GM06990 (cell line): ENCODE results near the gene CUX1.
"Not testable (repeated sequence)": the region's sequence is repeated elsewhere in the genome, so short reads cannot be mapped to it uniquely, and the experiment has no call there.

Experiments
- DNase-seq: peaks from one replicate; pipeline ENCODE4 v3.0.0-alpha.2; 2011; ENCODE audit not compliant: insufficient read length; ENCODE audit errors: extremely low read depth
- H3K27me3 ChIP-seq: replicated peaks from 2 replicates; pipeline ENCODE4 v1.6.0; 2011; ENCODE audit warnings: low read length; ENCODE audit not compliant: control insufficient read depth, insufficient read depth
- H3K36me3 ChIP-seq: 2 replicates; pipeline ENCODE4 v1.5.1; 2011; ENCODE audit warnings: low read length; ENCODE audit not compliant: control insufficient read depth, insufficient read depth
- H3K4me3 ChIP-seq: replicated peaks from 2 replicates; pipeline ENCODE4 v1.5.1; 2011; ENCODE audit warnings: low read depth, mild to moderate bottlenecking, control low read depth, low read length
- TF ChIP-seq, protein P1 (sequence below): IDR thresholded peaks from 2 replicates; pipeline ENCODE4 v1.5.1; 2011; ENCODE audit warnings: low read length, control low read depth, mild to moderate bottlenecking, inconsistent platforms; ENCODE audit not compliant: insufficient read depth, poor library complexity, severe bottlenecking

The CUX1 gene

DNA sequence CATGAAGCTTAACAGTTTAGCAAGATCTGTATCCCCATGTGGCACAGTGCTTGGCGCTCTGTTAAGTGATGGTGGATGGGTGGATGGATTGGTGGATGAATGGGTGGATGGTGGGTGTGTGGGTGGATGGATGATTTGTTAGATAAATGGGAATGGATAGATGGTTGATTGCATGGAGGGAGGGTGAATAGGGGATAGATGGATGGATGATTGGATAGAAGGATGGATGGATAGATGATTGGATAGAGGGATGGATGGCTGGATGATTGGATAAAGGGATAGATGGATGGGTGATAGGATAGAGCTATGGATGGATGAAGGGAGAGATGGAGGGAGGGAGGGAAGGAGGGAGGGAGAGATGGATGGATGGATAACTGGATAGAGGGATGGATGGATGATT is 229.7 kb downstream of the CUX1 start:
- Histone ChIP-seq H3K27me3 (no peaks in the 10 kb centered on the region), H3K4me3 (no peak overlapping the region), H3K36me3 (no peaks in the 10 kb centered on the region)
- DNase-seq: no peak
- TF ChIP-seq, protein P1, sequence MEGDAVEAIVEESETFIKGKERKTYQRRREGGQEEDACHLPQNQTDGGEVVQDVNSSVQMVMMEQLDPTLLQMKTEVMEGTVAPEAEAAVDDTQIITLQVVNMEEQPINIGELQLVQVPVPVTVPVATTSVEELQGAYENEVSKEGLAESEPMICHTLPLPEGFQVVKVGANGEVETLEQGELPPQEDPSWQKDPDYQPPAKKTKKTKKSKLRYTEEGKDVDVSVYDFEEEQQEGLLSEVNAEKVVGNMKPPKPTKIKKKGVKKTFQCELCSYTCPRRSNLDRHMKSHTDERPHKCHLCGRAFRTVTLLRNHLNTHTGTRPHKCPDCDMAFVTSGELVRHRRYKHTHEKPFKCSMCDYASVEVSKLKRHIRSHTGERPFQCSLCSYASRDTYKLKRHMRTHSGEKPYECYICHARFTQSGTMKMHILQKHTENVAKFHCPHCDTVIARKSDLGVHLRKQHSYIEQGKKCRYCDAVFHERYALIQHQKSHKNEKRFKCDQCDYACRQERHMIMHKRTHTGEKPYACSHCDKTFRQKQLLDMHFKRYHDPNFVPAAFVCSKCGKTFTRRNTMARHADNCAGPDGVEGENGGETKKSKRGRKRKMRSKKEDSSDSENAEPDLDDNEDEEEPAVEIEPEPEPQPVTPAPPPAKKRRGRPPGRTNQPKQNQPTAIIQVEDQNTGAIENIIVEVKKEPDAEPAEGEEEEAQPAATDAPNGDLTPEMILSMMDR: no peak

DNA sequence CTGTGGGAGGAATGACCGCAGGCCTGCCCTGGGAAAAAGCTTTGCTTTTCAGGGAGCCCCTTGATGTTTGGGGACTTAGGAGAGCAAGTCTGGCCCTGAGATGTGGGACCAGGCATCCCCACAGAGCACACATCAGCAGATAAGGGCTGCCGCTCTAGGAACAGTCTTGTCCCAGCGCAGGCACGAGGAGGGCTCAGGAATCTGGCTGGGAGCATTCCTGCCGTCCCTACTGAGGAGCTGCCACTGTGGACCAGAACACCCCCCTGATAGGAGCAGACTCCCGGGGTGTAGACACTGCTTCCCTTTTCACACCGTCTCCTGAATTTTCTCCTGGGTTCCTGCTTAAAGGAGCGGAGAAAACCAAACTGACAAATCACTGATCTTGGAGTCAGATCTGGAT is 232.3 kb downstream of the CUX1 start:
- Histone ChIP-seq H3K4me3 (no peak overlapping the region), H3K36me3 (no peaks in the 10 kb centered on the region), H3K27me3 (no peaks in the 10 kb centered on the region)
- TF ChIP-seq, protein P1: no peak
- DNase-seq: no peak

DNA sequence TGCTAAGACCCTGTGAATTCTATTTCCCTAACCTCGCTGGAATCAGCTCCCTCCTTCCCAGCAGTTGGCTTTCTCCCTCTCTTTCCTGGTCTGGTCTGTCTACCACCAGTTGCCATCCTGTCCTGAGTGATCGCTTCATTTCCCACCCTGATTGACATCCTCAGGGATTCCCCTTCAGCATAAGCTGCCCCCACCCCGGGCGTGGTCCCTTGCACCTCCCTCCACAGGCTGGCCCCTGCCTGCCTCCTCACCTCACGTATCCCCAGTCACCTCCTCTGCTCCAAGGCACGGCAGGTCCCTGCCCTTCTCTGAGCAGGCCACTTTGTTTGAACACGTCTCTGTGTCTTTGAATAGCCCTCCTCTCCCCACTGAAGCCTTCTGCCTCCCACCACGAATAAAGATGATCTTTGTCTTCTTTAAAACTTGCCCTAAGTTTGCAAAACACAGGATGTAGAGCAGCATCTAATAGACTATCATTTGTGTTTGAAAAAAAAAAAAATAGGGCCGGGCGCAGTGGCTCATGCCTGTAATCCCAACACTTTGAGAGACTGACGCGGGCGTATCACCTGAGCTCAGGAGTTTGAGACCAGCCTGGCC is 233.5 kb downstream of the CUX1 start:
- Histone ChIP-seq H3K36me3 (no peaks in the 10 kb centered on the region), H3K4me3 (no peak overlapping the region), H3K27me3 (no peaks in the 10 kb centered on the region)
- TF ChIP-seq, protein P1: no peak
- no peak for DNase-seq

DNA sequence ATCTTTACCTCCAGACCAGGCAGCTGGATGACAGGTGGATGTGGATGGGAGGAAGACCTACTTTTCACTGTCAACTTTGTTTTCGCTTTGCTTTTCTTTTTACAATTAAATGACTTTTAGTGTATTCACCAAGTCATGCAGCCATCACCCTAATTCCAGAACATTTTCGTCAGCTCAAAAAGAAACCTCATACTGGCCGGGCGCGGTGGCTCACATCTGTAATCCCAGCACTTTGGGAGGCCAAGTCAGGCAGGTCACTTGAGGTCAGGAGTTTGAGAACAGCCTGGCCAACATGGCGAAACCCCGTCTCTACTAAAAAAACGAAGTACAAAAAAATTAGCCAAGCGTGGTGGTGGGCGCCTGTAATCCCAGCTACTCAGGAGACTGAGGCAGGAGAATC is 234.3 kb downstream of the CUX1 start:
- DNase-seq, H3K27me3 ChIP-seq, H3K36me3 ChIP-seq, H3K4me3 ChIP-seq: not testable (repeated sequence)

DNA sequence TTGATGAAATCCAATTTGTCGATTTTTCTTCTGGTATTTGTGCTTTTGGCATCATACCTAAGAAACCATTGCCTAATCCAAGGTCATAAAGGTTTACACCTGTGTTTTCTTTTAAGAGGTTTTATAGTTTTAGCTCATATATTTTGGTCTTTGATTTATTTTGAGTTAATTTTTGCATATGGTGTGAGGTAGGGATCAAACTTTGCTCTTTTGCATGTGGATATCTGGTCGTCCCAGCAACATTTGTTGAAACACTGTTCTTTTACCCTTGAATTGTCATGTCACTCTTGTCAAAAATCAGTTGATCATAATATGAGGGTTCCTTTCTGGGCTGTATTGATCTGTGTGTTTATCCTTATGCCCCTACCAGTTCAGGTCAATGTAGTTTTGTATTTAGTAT is 236.7 kb downstream of the CUX1 start:
- Histone ChIP-seq H3K4me3 (no peak overlapping the region), H3K27me3 (no peaks in the 10 kb centered on the region), H3K36me3 (no peaks in the 10 kb centered on the region)
- TF ChIP-seq, protein P1: no peak
- DNase-seq: no peak

DNA sequence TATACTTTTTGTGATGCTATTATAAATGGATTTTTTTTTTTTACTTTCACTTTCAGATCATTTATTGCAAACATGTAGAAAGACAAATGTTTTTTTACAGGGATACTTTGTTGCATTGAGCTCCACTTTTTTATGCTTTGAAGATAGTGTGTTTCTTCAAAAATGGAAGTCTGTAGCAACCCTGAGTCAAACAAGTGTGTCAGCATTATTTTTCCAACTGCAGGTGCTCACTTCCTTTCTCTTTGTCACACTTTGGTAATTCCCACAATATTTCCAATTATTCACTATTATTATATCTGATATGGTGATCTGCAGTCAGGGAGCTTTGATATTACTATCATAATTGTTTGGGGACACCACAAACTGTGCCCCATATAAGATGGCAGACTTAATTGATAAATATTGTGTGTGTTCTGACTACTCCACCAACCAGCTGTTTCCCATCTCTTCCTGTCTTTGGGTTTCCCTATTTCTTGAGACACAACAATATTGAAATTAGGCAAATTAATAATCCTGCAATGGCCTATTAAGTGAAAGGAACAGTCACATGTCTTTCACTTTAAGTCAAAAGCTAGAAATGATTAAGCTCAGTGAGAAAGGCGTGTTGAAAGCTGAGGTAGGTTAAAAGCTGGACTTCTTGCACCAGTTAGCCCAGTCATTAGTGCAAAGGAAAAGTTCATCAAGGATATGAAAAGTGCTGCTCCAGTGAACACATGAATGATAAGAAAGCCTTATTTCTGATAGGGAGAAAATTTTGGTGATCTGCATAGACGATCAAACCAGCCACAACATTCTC is 238.0 kb downstream of the CUX1 start:
- TF ChIP-seq, protein P1: no peak
- H3K36me3 ChIP-seq: no peaks in the 10 kb centered on the region

More for the DNA sequence above, 238.0 kb downstream of the CUX1 start:
- no peak for DNase-seq
- Histone ChIP-seq H3K4me3 (no peak overlapping the region), H3K27me3 (no peaks in the 10 kb centered on the region)
